HG03520 (cell line): ENCODE results near the gene HEG1.

Experiments
- ATAC-seq: cut with Tn5 transposase; IDR thresholded peaks from one replicate; pipeline ENCODE4 v1.9.1; 2021; ENCODE audit warnings: mild to moderate bottlenecking, moderate library complexity; ENCODE audit not compliant: unreplicated experiment

HEG1 gene

GRCh38 chr3:125023833-125024555 lies 31.8 kb downstream of the HEG1 start:
- no peak for ATAC-seq

- no peak for ATAC-seq
Observed at GRCh38 chr3:125022206-125022605, 33.6 kb downstream of the HEG1 start.

- no peak for ATAC-seq
Observed at GRCh38 chr3:125019271-125019670, 36.5 kb downstream of the HEG1 start.

GRCh38 chr3:125017406-125017805 lies 38.4 kb downstream of the HEG1 start:
- ATAC-seq = no peak

- ATAC-seq = no peak
Observed at GRCh38 chr3:125014570-125015179, 41.1 kb downstream of the HEG1 start.

GRCh38 chr3:125013095-125013494 lies 42.7 kb downstream of the HEG1 start:
- no peak for ATAC-seq

- no peak for ATAC-seq
Observed at GRCh38 chr3:125011941-125012340, 43.9 kb downstream of the HEG1 start.

- no peak for ATAC-seq
Observed at GRCh38 chr3:125010393-125010792, 45.4 kb downstream of the HEG1 start.

- no peak for ATAC-seq
Observed at GRCh38 chr3:125008766-125009165, 47.0 kb downstream of the HEG1 start.

GRCh38 chr3:125006291-125006731 lies 49.5 kb downstream of the HEG1 start:
- no peak for ATAC-seq

- no peak for ATAC-seq
Observed at GRCh38 chr3:125005676-125006075, 50.1 kb downstream of the HEG1 start.

GRCh38 chr3:125005222-125005621 lies 50.6 kb downstream of the HEG1 start:
- no peak for ATAC-seq

GRCh38 chr3:125003859-125004595 lies 51.8 kb downstream of the HEG1 start:
- ATAC-seq = no peak

GRCh38 chr3:125003369-125003853 lies 52.4 kb downstream of the HEG1 start:
- ATAC-seq = no peak

GRCh38 chr3:125002414-125003368 lies 53.1 kb downstream of the HEG1 start:
- no peak for ATAC-seq

GRCh38 chr3:125001557-125002413 lies 54.0 kb downstream of the HEG1 start:
- ATAC-seq = no peak

- ATAC-seq = no peak
Observed at GRCh38 chr3:125000661-125001060, 55.1 kb downstream of the HEG1 start.

- no peak for ATAC-seq
Observed at GRCh38 chr3:124999897-125000435, 55.8 kb downstream of the HEG1 start.

GRCh38 chr3:124999317-124999716 lies 56.5 kb downstream of the HEG1 start:
- ATAC-seq = no peak
